ENCODE results near the gene ARMH3.

The ARMH3 gene

GRCh38 chr10:102068216-102068615 lies 12.2 kb upstream of the ARMH3 start:
- no peak for TF ChIP-seq SIN3A (IDR thresholded peaks at IDR 0.05; ENCODE audit: borderline replicate concordance, insufficient read depth, low read length)
- no peak for TF ChIP-seq REST (IDR thresholded peaks at IDR 0.05; ENCODE audit: insufficient read depth in 1 of 2, low read depth in 2 of 2, low read length in 2 of 2)
- TF ChIP-seq POLR2AphosphoS5 (IDR thresholded peaks at IDR 0.05; ENCODE audit: low read depth, low read length): no peak
- no peak for TF ChIP-seq TAF1 (IDR thresholded peaks at IDR 0.05; ENCODE audit: borderline replicate concordance, insufficient read depth, low read length)
- no peak for TF ChIP-seq FOXP2 (optimal IDR thresholded peaks at IDR 0.05; ENCODE audit: borderline replicate concordance, extremely low read depth, extremely low read length, insufficient read depth)

GRCh38 chr10:102067091-102067916 lies 11.3 kb upstream of the ARMH3 start:
- no peak for TF ChIP-seq POLR2AphosphoS5 (IDR thresholded peaks at IDR 0.05; ENCODE audit: low read depth, low read length)

GRCh38 chr10:102066399-102067088 lies 10.6 kb upstream of the ARMH3 start:
- TF ChIP-seq POLR2AphosphoS5 (IDR thresholded peaks at IDR 0.05; ENCODE audit: low read depth, low read length) (no peak), SIN3A (IDR thresholded peaks at IDR 0.05; ENCODE audit: borderline replicate concordance, insufficient read depth, low read length) (no peak), REST (IDR thresholded peaks at IDR 0.05; ENCODE audit: insufficient read depth in 1 of 2, low read depth in 2 of 2, low read length in 2 of 2) (no peak), TAF1 (IDR thresholded peaks at IDR 0.05; ENCODE audit: borderline replicate concordance, insufficient read depth, low read length) (no peak), FOXP2 (optimal IDR thresholded peaks at IDR 0.05; ENCODE audit: borderline replicate concordance, extremely low read depth, extremely low read length, insufficient read depth) (no peak)

- TF ChIP-seq FOXP2 (optimal IDR thresholded peaks at IDR 0.05; ENCODE audit: borderline replicate concordance, extremely low read depth, extremely low read length, insufficient read depth) (peak; percentile 11), SIN3A (IDR thresholded peaks at IDR 0.05; ENCODE audit: borderline replicate concordance, insufficient read depth, low read length) (no peak), REST (IDR thresholded peaks at IDR 0.05; ENCODE audit: insufficient read depth in 1 of 2, low read depth in 2 of 2, low read length in 2 of 2) (no peak; a peak in 1 of 4 replicates)
Observed at GRCh38 chr10:102065561-102066398, 9.8 kb upstream of the ARMH3 start.

GRCh38 chr10:102064868-102065560 lies 9.0 kb upstream of the ARMH3 start, which contains the start of gene HPS6:
Gene HPS6, plus strand, starts transcription at chr10:102065349. Its CDS starts 126 bp downstream, at chr10:102065475.
- TF ChIP-seq FOXP2 (optimal IDR thresholded peaks at IDR 0.05; ENCODE audit: borderline replicate concordance, extremely low read depth, extremely low read length, insufficient read depth) (peak; percentile 80), SIN3A (IDR thresholded peaks at IDR 0.05; ENCODE audit: borderline replicate concordance, insufficient read depth, low read length) (peak; percentile 48; the same call in 1 of the 2 replicates), REST (IDR thresholded peaks at IDR 0.05; ENCODE audit: insufficient read depth in 1 of 2, low read depth in 2 of 2, low read length in 2 of 2) (peak in 1 of 2 experiments; percentile 5; a peak in 1 of 4 replicates), POLR2AphosphoS5 (IDR thresholded peaks at IDR 0.05; ENCODE audit: low read depth, low read length) (peak; percentile 78), TAF1 (IDR thresholded peaks at IDR 0.05; ENCODE audit: borderline replicate concordance, insufficient read depth, low read length) (0 out of 2 replicates have a peak, but pooled peaks have one; percentile 18)

Data from PFSK-1 (cell line).